Measurements from ENCODE around the gene TRMT44. TPM values are rescaled to one million over a fixed set of nuclear protein-coding genes. Genes with fewer than 3 reads are reported as not detected.
"Not testable (repeated sequence)": the region's sequence is repeated elsewhere in the genome, so short reads cannot be mapped to it uniquely, and the experiment has no call there.

TRMT44 gene
- total RNA-seq, 1 experiment from 2014 or later = 25.8 TPM

DNA sequence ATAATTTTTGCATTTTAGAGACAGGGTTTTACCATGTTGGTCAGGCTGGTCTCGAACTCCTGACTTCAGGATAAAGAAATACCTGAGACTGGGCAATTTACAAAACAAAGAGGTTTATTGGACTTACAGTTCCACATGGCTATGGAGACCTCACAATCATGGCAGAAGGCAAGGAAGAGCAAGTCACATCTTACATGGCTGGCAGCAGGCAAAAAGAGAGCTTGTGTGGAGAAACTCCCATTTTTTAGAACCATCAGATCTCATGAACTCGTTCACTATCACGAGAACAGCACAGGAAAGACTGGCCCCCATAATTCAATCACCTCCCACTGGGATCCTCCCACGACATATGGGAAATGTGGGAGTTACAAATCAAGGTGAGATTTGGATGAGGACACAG lies 72.5 kb downstream of the TRMT44 start:
- H4K20me1 ChIP-seq (ENCODE audit: insufficient read depth); H3K36me3 ChIP-seq (ENCODE audit: control insufficient read depth in 1 of 2, insufficient read depth in 2 of 2, low read length in 2 of 2); H3K4me3 ChIP-seq (replicated peaks in 1 of 2; ENCODE audit: low read depth in 1 of 2, low read length in 2 of 2); H3K9me3 ChIP-seq (ENCODE audit: control insufficient read depth in 1 of 2, insufficient read depth in 1 of 2, low read depth in 1 of 2, low read length in 2 of 2); H3K27me3 ChIP-seq (ENCODE audit: insufficient read depth, low read length); POLR2A ChIA-PET; H3K27ac ChIP-seq (ENCODE audit: low read depth, low read length); DNase-seq (ENCODE audit: low read depth, low spot score); H3K9me2 ChIP-seq (ENCODE audit: insufficient read depth); H3K4me1 ChIP-seq (ENCODE audit: control insufficient read depth in 1 of 2, insufficient read depth in 2 of 2, low read length in 2 of 2); RAD21 ChIA-PET (ENCODE audit: low non-redundant PET in 1 of 2, low total read pairs in 2 of 2, uncharacterized antibody in 2 of 2, unreplicated experiment in 2 of 2); intact Hi-C loops (cut with micrococcal nuclease); H2AFZ ChIP-seq (ENCODE audit: low read depth, low read length, poor library complexity, severe bottlenecking); H3K4me2 ChIP-seq (ENCODE audit: low read length); ATAC-seq; BruUV-seq (replicated peaks); CTCF ChIA-PET; H3K9ac ChIP-seq (ENCODE audit: low read length); H3K79me2 ChIP-seq (ENCODE audit: insufficient read depth, low read length): not testable (repeated sequence)

DNA sequence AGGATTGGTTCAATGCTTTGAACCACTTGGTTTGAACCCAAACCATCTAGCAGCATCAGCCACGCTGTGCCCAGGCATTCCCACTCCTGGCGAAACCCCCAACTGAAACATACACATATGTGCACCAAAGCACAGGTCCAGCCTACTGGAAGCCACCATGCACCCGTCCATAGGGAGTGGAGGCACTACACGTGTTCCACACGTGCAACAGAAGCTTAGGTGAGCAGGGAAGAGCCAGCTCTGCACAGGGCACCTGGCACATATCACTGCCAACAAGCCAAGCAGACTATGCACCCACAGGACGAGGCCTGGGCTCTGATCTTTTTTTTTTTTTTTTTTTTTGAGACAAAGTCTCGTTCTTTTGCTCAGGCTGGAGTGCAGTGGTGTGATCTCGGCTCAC lies 73.4 kb downstream of the TRMT44 start:
- no peak overlapping the region for H3K27ac ChIP-seq (ENCODE audit: low read depth, low read length)
- TF ChIP-seq, protein P1, sequence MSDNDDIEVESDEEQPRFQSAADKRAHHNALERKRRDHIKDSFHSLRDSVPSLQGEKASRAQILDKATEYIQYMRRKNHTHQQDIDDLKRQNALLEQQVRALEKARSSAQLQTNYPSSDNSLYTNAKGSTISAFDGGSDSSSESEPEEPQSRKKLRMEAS (IDR thresholded peaks at IDR 0.05) = no peak
- TF ChIP-seq ZNF274 (IDR thresholded peaks at IDR 0.05; ENCODE audit: low read depth, low read length) = no peak
- no peak for TF ChIP-seq SP1 (IDR thresholded peaks at IDR 0.05; ENCODE audit: low read depth)
- TF ChIP-seq TCF7L2 (IDR thresholded peaks at IDR 0.05; ENCODE audit: borderline replicate concordance, extremely low read depth, insufficient read depth, insufficient read length) = no peak
- TF ChIP-seq YY1 (IDR thresholded peaks at IDR 0.05; ENCODE audit: extremely low read depth, insufficient replicate concordance, low read depth, low read length) = no peak
- no peak for TF ChIP-seq FOSL1 (IDR thresholded peaks at IDR 0.05; ENCODE audit: low read depth)
- no peak for TF ChIP-seq POLR2A (IDR thresholded peaks at IDR 0.05; ENCODE audit: borderline replicate concordance, extremely low read depth, insufficient read depth, insufficient read length)
- no peak for TF ChIP-seq RAD21 (IDR thresholded peaks at IDR 0.05; ENCODE audit: low read depth)
- TF ChIP-seq, protein P2, sequence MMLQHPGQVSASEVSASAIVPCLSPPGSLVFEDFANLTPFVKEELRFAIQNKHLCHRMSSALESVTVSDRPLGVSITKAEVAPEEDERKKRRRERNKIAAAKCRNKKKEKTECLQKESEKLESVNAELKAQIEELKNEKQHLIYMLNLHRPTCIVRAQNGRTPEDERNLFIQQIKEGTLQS (IDR thresholded peaks at IDR 0.05) = no peak
- TF ChIP-seq, protein P3, sequence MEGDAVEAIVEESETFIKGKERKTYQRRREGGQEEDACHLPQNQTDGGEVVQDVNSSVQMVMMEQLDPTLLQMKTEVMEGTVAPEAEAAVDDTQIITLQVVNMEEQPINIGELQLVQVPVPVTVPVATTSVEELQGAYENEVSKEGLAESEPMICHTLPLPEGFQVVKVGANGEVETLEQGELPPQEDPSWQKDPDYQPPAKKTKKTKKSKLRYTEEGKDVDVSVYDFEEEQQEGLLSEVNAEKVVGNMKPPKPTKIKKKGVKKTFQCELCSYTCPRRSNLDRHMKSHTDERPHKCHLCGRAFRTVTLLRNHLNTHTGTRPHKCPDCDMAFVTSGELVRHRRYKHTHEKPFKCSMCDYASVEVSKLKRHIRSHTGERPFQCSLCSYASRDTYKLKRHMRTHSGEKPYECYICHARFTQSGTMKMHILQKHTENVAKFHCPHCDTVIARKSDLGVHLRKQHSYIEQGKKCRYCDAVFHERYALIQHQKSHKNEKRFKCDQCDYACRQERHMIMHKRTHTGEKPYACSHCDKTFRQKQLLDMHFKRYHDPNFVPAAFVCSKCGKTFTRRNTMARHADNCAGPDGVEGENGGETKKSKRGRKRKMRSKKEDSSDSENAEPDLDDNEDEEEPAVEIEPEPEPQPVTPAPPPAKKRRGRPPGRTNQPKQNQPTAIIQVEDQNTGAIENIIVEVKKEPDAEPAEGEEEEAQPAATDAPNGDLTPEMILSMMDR (IDR thresholded peaks at IDR 0.05 in 2 of 3, conservative IDR thresholded peaks at IDR 0.05 in 1 of 3; ENCODE audit: borderline replicate concordance in 1 of 3, insufficient read depth in 1 of 3, low read depth in 2 of 3, low read length in 2 of 3) = no peak
- TF ChIP-seq EZH2 (IDR thresholded peaks at IDR 0.05) = no peak
- TF ChIP-seq CBX3 (IDR thresholded peaks at IDR 0.05; ENCODE audit: low read depth) = no peak
- TF ChIP-seq ZFX (IDR thresholded peaks at IDR 0.05) = no peak
- TF ChIP-seq, protein P4, sequence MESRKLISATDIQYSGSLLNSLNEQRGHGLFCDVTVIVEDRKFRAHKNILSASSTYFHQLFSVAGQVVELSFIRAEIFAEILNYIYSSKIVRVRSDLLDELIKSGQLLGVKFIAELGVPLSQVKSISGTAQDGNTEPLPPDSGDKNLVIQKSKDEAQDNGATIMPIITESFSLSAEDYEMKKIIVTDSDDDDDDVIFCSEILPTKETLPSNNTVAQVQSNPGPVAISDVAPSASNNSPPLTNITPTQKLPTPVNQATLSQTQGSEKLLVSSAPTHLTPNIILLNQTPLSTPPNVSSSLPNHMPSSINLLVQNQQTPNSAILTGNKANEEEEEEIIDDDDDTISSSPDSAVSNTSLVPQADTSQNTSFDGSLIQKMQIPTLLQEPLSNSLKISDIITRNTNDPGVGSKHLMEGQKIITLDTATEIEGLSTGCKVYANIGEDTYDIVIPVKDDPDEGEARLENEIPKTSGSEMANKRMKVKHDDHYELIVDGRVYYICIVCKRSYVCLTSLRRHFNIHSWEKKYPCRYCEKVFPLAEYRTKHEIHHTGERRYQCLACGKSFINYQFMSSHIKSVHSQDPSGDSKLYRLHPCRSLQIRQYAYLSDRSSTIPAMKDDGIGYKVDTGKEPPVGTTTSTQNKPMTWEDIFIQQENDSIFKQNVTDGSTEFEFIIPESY (IDR thresholded peaks at IDR 0.05; ENCODE audit: extremely low read depth, insufficient replicate concordance, low read length) = no peak
- no peak for TF ChIP-seq JUND (IDR thresholded peaks at IDR 0.05)
- TF ChIP-seq POLR2AphosphoS5 (IDR thresholded peaks at IDR 0.05; ENCODE audit: low read depth, low read length) = no peak
- no peak for TF ChIP-seq EZH2phosphoT487 (IDR thresholded peaks at IDR 0.05; ENCODE audit: borderline replicate concordance)
- no peaks in the 10 kb centered on the region for H4K20me1 ChIP-seq (ENCODE audit: insufficient read depth)
- no TSS peak for BruUV-seq (replicated peaks)
- H3K4me3 ChIP-seq (replicated peaks in 1 of 2; ENCODE audit: low read depth in 1 of 2, low read length in 2 of 2) = no peak overlapping the region
- no peak overlapping the region for H3K4me2 ChIP-seq (ENCODE audit: low read length)
- ATAC-seq (no peak), DNase-seq (ENCODE audit: low read depth, low spot score) (no peak)
- H3K36me3 ChIP-seq (ENCODE audit: control insufficient read depth in 1 of 2, insufficient read depth in 2 of 2, low read length in 2 of 2) = no peaks in the 10 kb centered on the region
- H3K79me2 ChIP-seq (ENCODE audit: insufficient read depth, low read length) = no peaks in the 10 kb centered on the region
- ChIA-PET RAD21 (ENCODE audit: low non-redundant PET in 1 of 2, low total read pairs in 2 of 2, uncharacterized antibody in 2 of 2, unreplicated experiment in 2 of 2) (no interaction called here), POLR2A (no interaction called here), CTCF (no interaction called here)
- no peaks in the 10 kb centered on the region for H3K9me3 ChIP-seq (ENCODE audit: control insufficient read depth in 1 of 2, insufficient read depth in 1 of 2, low read depth in 1 of 2, low read length in 2 of 2)
- H3K9ac ChIP-seq (ENCODE audit: low read length) = no peak overlapping the region
- intact Hi-C loops (cut with micrococcal nuclease) = no loop called here
- no peaks in the 10 kb centered on the region for H3K9me2 ChIP-seq (ENCODE audit: insufficient read depth)
- H2AFZ ChIP-seq (ENCODE audit: low read depth, low read length, poor library complexity, severe bottlenecking) = no peak overlapping the region
- H3K4me1 ChIP-seq (ENCODE audit: control insufficient read depth in 1 of 2, insufficient read depth in 2 of 2, low read length in 2 of 2) = no peaks in the 10 kb centered on the region
- no peaks in the 10 kb centered on the region for H3K27me3 ChIP-seq (ENCODE audit: insufficient read depth, low read length)
